Epidermal melanocyte (primary cell): ENCODE measurements around the gene HARS1.
"Not testable (repeated sequence)": the region's sequence is repeated elsewhere in the genome, so short reads cannot be mapped to it uniquely, and the experiment has no call there.

Source experiments
- DNase-seq: peaks from one replicate; pipeline ENCODE4 v3.0.0; 2011; ENCODE audit warnings: low spot score; ENCODE audit not compliant: insufficient read length

HARS1 gene

GRCh38 chr5:140633501-140633900 is 57.7 kb downstream of the HARS1 start:
- DNase-seq, result no peak

DNA sequence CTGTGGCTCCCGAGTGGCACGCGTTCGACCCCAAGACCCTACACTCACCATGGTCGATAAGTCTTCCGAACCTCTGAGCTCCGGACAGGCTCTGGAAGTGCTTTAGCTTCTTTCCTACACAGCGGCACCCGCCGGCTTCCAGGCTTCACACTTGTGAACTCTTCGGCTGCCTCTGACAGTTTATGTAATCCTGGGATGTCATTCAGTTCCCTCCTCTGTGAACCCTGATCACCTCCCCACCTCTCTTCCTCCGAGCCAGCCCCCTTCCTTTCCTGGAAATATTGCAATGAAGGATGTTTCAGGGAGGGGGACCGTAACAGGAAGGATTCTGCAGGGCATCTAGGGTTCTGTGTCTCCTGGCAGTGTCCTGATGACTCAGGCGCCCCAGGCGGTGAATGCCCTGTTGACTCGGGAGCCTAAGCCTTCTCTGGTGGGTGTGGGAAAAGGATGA is 58.1 kb downstream of the HARS1 start, which contains the start of gene CD14:
Gene CD14 (minus strand): TSS at position 155 of the 451 bp plus-strand sequence. CDS start 104 bp downstream, at position 51.
- no peak for DNase-seq

GRCh38 chr5:140632366-140633020 is 58.7 kb downstream of the HARS1 start:
- no peak for DNase-seq

- no peak for DNase-seq
These were observed 59.3 kb downstream of the HARS1 start for GRCh38 chr5:140631831-140632365.

DNA sequence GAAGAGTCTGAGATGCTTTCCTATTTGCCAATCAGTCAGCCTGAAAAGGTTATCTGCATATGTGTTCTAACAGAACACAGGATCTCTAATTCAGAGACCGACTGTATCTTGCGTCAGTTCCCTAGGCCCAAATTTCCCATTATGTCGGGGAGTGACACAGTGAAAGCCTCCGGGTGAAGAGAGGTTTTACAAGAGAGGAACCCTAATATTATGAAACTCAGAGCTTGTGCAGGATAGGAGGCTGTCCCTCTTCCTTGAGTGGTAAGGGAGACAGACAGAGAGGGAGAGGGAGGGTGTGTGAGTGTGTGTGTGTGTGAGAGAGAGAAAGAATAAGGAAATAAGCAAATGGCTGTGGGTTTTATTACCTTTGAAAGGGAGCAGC is 60.1 kb downstream of the HARS1 start:
- no peak for DNase-seq

- no peak for DNase-seq
These were observed 60.7 kb downstream of the HARS1 start for GRCh38 chr5:140630292-140631035.

DNA sequence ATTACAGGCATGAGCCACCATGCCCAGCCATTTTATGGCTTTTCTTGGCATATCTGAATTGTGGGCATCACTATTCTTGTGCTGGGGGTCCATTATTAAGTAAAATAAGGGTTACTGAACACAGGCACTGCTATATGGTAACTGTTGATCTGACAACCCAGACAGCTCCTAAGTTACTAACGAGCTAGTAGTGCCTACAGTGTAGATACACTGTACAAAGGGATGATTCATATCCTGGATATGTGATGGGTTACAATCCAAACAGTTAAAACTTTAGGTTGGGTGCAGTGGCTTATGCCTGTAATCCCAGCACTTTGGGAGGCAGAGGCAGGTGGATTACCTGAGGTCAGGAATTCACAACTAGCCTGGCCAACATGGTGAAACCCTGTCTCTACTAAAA is 62.5 kb downstream of the HARS1 start:
- DNase-seq, result no peak

DNA sequence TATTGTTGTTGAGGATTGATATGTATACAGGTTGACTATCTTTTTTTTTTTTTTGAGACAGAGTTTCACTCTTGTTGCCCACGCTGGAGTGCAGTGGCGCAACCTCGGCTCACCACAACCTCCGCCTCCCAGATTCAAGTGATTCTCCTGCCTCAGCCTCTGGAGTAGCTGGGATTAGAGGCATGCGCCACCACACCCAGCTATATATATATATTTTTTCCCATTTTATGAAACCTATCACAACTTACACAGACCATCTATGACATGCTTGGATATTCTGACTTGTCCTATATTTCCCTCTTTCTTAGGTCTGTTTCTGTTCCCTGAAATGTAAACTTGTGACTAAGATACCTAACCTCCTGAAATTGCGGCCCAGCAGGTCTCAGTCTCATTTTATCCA is 63.2 kb downstream of the HARS1 start:
- no peak for DNase-seq

DNA sequence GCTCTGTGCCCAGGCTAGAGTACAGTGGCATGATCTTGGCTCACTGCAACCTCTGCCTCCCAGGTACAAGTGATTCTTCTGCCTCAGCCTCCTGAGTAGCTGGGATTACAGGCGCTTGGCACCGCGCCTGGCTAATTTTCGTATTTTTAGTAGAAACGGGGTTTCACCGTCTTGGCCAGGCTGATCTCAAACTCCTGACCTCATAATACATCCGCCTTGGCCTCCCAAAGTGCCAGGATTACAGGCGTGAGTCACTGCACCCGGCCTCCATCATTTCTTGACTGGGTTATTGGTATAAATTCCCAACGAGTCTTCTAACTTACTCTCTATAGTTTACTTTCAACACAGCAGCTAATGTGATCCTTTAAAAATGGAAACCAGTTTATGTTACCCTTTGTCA is 66.3 kb downstream of the HARS1 start:
- not testable (repeated sequence) for DNase-seq
